B cell (primary cell): Measurements from ENCODE around the gene CHRNA1.

ENCODE experiments used
- EZH2 ChIP-seq: IDR thresholded peaks from 2 replicates; pipeline ENCODE4 v1.6.1; 2012; ENCODE audit warnings: borderline replicate concordance, low read depth, mild to moderate bottlenecking, moderate library complexity, low read length; ENCODE audit not compliant: insufficient read depth, poor library complexity, severe bottlenecking
- TF ChIP-seq, protein P1 (sequence below): fragments of 200-600 bp; IDR thresholded peaks from one replicate; pipeline ENCODE4 v1.8.0; 2022; ENCODE audit warnings: antibody characterized with exemption, mild to moderate bottlenecking

DNA sequence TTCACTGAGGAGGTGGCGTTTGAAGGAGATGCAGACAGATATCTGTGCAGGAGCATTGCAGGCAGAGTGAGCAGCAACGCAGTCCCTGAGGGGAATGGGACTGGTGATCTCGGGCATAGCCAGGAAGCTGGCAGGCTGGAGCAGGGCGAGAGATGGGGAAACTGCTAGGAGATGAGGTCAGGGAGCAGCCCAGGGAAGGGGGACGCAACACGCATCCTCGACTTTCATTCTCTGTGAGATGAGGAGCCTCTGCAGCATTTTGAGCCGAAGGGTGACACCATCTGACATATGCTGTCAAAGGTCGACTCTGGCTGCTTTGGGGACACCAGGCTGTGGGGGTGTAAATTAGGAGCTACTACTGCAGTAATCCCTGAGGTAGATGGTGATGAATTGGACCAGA, 4.3 kb upstream of the CHRNA1 start:
- TF ChIP-seq, protein P1, sequence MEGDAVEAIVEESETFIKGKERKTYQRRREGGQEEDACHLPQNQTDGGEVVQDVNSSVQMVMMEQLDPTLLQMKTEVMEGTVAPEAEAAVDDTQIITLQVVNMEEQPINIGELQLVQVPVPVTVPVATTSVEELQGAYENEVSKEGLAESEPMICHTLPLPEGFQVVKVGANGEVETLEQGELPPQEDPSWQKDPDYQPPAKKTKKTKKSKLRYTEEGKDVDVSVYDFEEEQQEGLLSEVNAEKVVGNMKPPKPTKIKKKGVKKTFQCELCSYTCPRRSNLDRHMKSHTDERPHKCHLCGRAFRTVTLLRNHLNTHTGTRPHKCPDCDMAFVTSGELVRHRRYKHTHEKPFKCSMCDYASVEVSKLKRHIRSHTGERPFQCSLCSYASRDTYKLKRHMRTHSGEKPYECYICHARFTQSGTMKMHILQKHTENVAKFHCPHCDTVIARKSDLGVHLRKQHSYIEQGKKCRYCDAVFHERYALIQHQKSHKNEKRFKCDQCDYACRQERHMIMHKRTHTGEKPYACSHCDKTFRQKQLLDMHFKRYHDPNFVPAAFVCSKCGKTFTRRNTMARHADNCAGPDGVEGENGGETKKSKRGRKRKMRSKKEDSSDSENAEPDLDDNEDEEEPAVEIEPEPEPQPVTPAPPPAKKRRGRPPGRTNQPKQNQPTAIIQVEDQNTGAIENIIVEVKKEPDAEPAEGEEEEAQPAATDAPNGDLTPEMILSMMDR = no peak
- TF ChIP-seq EZH2 = no peak
